ENCODE measurements around the gene PDE12.
"Not testable (repeated sequence)": the region's sequence is repeated elsewhere in the genome, so short reads cannot be mapped to it uniquely, and the experiment has no call there.

Gene PDE12

DNA sequence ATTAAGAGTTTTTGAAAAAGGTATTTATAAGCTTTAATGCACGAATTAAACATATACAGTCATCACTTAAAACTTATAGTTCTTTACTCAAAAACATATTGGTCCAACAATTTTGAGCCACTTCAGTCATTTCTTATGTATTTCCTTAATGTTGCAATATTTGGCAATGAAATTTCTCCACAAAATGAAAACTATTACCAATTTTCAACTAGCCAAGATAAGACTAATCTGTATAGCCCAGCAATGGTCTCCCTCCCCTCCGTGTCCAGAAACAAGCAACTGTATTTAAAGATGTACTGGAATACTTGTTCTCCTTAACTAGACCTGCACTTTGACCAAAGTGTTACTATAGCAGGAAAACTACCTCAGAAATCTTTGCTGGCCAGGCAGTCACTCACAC is 31.8 kb downstream of the PDE12 start:
- DNase-seq = no peak

- DNase-seq = no peak
Observed at GRCh38 chr3:57592306-57592705, 36.2 kb downstream of the PDE12 start.

- DNase-seq = no peak
Observed at GRCh38 chr3:57594144-57594543, 38.1 kb downstream of the PDE12 start.

DNA sequence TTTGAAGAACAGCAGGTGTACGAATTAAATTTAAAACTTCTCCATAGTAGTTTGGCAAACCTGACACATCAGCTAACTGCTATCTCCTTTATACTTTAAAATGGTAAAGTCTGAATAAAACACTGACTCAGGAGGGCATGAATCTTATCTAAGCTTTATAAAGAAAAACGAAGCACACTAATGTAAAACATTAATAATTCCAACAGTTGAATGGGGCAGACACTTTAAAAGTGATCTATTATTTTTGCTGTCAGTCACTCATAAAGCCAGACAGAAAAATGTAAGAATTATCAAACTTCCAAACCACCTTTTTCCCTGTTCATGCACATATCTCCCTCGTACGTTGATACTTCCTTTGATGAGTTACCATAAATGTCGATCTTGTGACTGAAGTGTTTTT is 38.5 kb downstream of the PDE12 start:
- DNase-seq = no peak

DNA sequence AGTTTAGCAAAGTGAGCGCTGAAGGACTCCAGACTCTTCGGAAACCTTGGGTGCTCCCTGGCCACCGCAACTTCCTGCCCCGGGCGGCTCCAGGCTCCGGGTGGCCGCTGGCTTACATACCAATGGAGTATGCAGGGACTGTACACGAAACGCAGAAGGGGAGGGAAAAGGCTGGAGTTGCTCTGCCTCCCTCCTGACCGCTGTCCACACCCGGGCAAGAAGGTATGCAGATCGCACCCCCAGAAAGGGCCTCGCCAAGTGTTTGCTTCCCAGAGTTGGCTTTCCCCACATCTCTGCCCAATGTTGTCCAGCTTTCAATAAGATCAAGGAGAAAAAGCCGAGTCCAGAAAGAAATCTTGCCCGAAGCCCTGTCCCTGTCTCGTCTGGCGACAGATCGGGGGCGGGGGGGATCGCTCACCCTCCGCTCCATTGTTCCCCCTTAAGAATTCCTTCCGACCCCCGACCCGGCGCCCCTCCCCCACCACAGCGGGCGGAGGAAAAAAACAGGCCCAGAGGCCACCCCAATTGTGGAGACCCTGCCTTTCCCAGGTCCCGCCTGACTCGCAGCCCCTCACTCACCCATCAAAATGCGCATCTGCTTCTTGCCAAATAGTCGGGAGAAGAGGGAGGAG is 40.5 kb downstream of the PDE12 start:
- DNase-seq = peak; percentile 10 to 25 (median 16)

DNA sequence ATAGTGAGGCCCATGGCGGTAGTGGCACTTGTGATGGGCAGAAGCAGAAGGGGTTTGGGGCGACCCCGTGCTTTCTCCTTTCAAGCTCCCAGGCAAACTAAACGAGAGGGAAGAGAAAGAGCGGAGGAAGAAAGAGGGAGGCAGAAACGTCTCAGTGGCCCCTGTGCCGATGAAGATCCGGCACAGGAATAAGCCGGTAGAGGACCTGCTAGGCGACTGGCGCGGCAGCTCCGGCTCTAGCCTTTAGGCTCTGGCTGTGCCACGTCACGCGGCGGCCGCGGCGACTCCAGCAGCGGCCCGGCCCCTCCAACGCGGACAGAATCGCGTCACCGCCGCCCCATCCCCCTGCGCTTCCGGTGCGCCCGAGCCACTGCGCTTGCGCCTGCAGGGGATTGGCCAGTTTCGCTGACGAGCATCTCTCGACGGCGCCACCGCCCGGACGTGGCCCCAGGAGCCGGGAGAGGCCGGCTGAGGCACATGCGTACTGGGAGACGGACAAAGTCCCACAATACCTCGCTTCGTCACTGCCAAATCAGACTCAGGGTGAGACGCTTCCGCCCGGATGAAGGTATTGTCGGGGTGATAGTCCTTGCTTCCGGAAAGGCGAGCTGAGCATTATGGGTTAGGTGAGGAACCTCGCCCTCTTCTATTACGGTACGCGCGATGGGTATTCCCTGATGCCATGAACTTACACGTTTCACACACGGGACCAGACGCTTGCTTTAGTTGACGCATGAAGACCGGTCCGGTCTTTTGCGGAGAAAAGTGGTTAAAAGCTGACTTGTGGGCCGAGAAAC is 41.3 kb downstream of the PDE12 start, which contains the start of gene ARF4:
TSS of gene ARF4 (minus strand) at position 218 of the 797 bp plus-strand sequence. CDS start at position 14, 204 bp downstream.
- DNase-seq = peak; percentile 97 to 99 (median 98)

DNA sequence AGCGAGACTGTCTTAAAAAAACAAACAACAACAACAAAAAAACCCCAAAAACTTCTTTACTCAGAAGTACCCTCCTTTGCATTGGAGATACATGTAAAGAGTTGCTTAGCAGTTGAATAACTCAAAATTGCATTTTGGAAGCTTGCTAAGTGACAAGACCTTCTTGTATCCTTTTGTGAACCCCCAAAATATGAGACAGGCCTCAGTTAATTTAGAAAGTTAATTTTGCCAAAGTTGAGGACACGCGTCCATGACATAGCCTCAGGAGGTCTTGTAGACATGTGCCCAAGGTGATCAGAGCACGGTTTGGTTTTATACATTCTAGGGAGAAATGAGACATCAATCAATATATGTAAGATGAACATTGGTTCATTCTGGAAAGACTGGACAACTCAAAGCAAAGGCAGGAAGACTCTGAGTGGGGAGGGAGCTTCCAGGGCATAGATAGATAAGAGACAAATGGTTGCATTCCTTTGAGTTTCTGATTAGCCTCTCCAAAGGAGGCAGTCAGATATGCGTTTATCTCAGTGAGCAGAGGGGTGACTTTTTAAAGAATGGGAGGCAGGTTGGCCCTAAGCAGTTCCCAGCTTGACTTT is 42.8 kb downstream of the PDE12 start:
- DNase-seq = no peak

- DNase-seq = no peak
Observed at GRCh38 chr3:57600195-57600594, 44.1 kb downstream of the PDE12 start.

DNA sequence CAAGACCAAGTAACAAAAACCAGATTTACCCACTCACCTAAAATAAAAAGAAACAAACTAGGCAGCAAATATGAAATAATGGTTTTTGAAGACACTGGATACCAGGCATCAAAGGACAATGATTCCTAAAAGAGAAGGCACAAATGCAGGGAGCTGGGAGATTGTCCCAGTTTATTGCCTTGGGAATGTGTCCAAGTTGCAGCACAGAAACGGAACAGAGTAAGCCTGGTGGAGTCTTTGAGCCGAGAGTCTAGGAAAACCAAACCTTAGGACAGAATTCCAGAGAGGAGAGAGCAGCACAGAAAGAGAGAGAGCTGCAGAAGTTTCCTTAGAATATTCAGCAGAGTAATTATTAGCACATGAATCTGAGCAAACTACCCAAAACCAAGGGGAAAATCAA is 48.9 kb downstream of the PDE12 start:
- DNase-seq = no peak

DNA sequence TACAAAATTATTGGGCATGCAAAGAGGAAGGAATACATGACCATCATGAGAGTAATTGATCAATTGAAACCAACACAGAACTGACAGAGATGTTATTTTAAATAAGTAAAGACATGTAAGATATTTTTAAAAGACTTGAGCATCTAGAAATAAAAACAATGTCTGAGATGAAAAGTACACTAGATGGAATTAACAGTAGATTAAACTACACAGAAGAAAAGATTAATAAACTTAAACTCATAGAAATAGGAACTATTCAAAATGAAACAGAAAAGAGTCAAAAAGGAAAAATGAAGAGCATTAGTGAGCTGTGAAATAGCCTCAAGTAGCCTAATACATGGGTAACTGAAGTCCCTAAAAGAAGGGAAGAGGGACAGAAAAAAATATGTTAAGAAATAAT is 49.6 kb downstream of the PDE12 start:
- DNase-seq = no peak

DNA sequence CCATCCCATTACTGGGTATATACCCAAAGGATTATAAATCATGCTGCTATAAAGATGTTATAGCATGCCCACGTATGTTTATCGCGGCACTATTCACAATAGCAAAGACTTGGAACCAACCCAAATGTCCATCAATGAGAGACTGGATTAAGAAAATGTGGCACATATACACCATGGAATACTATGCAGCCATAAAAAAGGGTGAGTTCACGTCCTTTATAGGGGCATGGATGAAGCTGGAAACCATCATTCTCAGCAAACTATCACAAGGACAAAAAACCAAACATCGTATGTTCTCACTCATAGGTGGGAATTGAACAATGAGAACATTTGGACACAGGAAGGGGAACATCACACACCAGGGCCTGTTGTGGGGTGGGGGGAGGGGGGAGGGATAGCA is 55.8 kb downstream of the PDE12 start:
- not testable (repeated sequence) for DNase-seq

DNA sequence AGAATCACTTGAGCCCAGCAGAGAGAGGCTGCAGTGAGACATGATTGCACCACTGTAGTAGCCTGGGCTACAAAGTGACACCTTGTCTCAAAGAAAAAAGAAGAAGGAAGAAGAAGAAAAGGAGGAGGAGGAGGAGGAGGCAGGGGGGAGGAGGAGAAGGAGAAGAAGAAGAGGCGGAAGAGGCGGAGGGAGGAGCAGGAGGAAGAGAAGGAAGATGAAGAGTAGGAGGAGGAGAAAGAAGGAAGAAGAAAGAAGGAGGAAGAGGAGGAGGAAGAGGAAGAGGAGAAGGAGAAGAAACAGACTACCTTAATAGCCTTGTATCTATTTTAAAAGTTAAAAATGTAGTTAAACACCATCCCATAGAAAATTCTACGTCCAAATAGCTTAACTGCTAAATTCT is 60.2 kb downstream of the PDE12 start:
- no peak for DNase-seq
